Hematopoietic multipotent progenitor cell treated with erythropoietin and hydrocortisone succinate and interleukin-3 and kit ligand, for 17 days (in vitro differentiated cells): ENCODE measurements around the gene EXOC4.

Experiments
- DNase-seq: peaks from one replicate; pipeline ENCODE4 v3.0.0-alpha.2; 2015; ENCODE audit warnings: low spot score

EXOC4 gene

GRCh38 chr7:133674079-133674763 is 421.3 kb downstream of the EXOC4 start:
- DNase-seq = no peak

GRCh38 chr7:133675510-133676218 is 422.8 kb downstream of the EXOC4 start:
- DNase-seq = no peak

GRCh38 chr7:133676805-133677370 is 424.0 kb downstream of the EXOC4 start:
- no peak for DNase-seq

GRCh38 chr7:133678137-133678814 is 425.4 kb downstream of the EXOC4 start:
- no peak for DNase-seq

- no peak for DNase-seq
These were observed 427.1 kb downstream of the EXOC4 start for GRCh38 chr7:133679977-133680376.

GRCh38 chr7:133681529-133681928 is 428.7 kb downstream of the EXOC4 start:
- DNase-seq = no peak

GRCh38 chr7:133682364-133683181 is 429.7 kb downstream of the EXOC4 start:
- DNase-seq = no peak

- no peak for DNase-seq
These were observed 430.2 kb downstream of the EXOC4 start for GRCh38 chr7:133683182-133683454.

- DNase-seq = no peak
These were observed 435.8 kb downstream of the EXOC4 start for GRCh38 chr7:133688483-133689239.

- no peak for DNase-seq
These were observed 437.9 kb downstream of the EXOC4 start for GRCh38 chr7:133690740-133691139.

- DNase-seq = no peak
These were observed 439.1 kb downstream of the EXOC4 start for GRCh38 chr7:133691727-133692610.

- no peak for DNase-seq
These were observed 440.4 kb downstream of the EXOC4 start for GRCh38 chr7:133693281-133693680.

GRCh38 chr7:133696056-133696455 is 443.2 kb downstream of the EXOC4 start:
- no peak for DNase-seq

- no peak for DNase-seq
These were observed 444.7 kb downstream of the EXOC4 start for GRCh38 chr7:133697585-133697984.

GRCh38 chr7:133698127-133698526 is 445.2 kb downstream of the EXOC4 start:
- DNase-seq = no peak

- DNase-seq = no peak
These were observed 446.5 kb downstream of the EXOC4 start for GRCh38 chr7:133699386-133699785.

- DNase-seq = no peak
These were observed 449.2 kb downstream of the EXOC4 start for GRCh38 chr7:133702078-133702477.

GRCh38 chr7:133702960-133703359 is 450.1 kb downstream of the EXOC4 start:
- DNase-seq = no peak

- DNase-seq = no peak
These were observed 450.7 kb downstream of the EXOC4 start for GRCh38 chr7:133703547-133703946.

- no peak for DNase-seq
These were observed 451.6 kb downstream of the EXOC4 start for GRCh38 chr7:133704453-133704852.
